ENCODE results near the gene DCLK1. TPM values are rescaled to one million over a fixed set of nuclear protein-coding genes. Genes with fewer than 3 reads are reported as not detected.

The DCLK1 gene
- total and polyA plus RNA-seq, 7 donors: 0.98 to 15.1 (median 3.9) TPM

- Histone ChIP-seq H3K9me3 (no peaks in the 10 kb centered on the region), H3K27ac (no peak overlapping the region), H3K27me3 (ENCODE audit: insufficient read depth in 3 of 3, low read length in 2 of 3) (no peaks in the 10 kb centered on the region), H3K36me3 (ENCODE audit: insufficient read depth in 1 of 2, low read depth in 1 of 2) (no peaks in the 10 kb centered on the region), H3K4me1 (no peaks in the 10 kb centered on the region), H3K4me3 (no peak overlapping the region)
- DNase-seq (no peak), ATAC-seq (peak in 2 of 4 donors; percentile 76 to 89)
- intact Hi-C loops (cut with DNase I): no loop called here
- 21 to 62% (median 37%) methylated on average over 1 of the region's 1 CpG for WGBS, 3 donors
- no peak for TF ChIP-seq CTCF (IDR thresholded peaks at IDR 0.05)
Observed at GRCh38 chr13:35858665-35859064, 272.5 kb downstream of the DCLK1 start.

- Histone ChIP-seq H3K4me1 (no peaks in the 10 kb centered on the region), H3K27ac (no peak overlapping the region), H3K4me3 (no peak overlapping the region), H3K9me3 (no peaks in the 10 kb centered on the region), H3K27me3 (ENCODE audit: insufficient read depth in 3 of 3, low read length in 2 of 3) (no peaks in the 10 kb centered on the region), H3K36me3 (ENCODE audit: insufficient read depth in 1 of 2, low read depth in 1 of 2) (no peaks in the 10 kb centered on the region)
- intact Hi-C loops (cut with DNase I): no loop called here
- TF ChIP-seq CTCF (IDR thresholded peaks at IDR 0.05): no peak
- WGBS, 3 donors: 66 to 71% (median 70%) methylated on average over 4 of the region's 4 CpGs
- DNase-seq (no peak), ATAC-seq (no peak)
Observed at GRCh38 chr13:35857769-35858168, 273.4 kb downstream of the DCLK1 start.

- no peaks in the 10 kb centered on the region for H3K4me1 ChIP-seq
- TF ChIP-seq CTCF (IDR thresholded peaks at IDR 0.05): no peak
- no peak overlapping the region for H3K27ac ChIP-seq
- DNase-seq (no peak), ATAC-seq (no peak)
- no peaks in the 10 kb centered on the region for H3K27me3 ChIP-seq (ENCODE audit: insufficient read depth in 3 of 3, low read length in 2 of 3)
- intact Hi-C loops (cut with DNase I): no loop called here
- H3K9me3 ChIP-seq: no peaks in the 10 kb centered on the region
- whole genome bisulfite sequencing, 3 donors: 47 to 57% (median 50%) methylated on average over 1 of the region's 1 CpG
- H3K36me3 ChIP-seq (ENCODE audit: insufficient read depth in 1 of 2, low read depth in 1 of 2): no peaks in the 10 kb centered on the region
- no peak overlapping the region for H3K4me3 ChIP-seq
Observed at GRCh38 chr13:35856721-35857364, 274.3 kb downstream of the DCLK1 start.

- intact Hi-C loops (cut with DNase I): no loop called here
- Histone ChIP-seq H3K27ac (no peak overlapping the region), H3K4me1 (no peaks in the 10 kb centered on the region), H3K4me3 (no peak overlapping the region), H3K27me3 (ENCODE audit: insufficient read depth in 3 of 3, low read length in 2 of 3) (no peaks in the 10 kb centered on the region), H3K36me3 (ENCODE audit: insufficient read depth in 1 of 2, low read depth in 1 of 2) (no peaks in the 10 kb centered on the region), H3K9me3 (no peaks in the 10 kb centered on the region)
- no peak for ATAC-seq
- 71 to 89% (median 79%) methylated on average over 4 of the region's 4 CpGs for WGBS, 3 donors
- no peak for DNase-seq
- no peak for TF ChIP-seq CTCF (IDR thresholded peaks at IDR 0.05)
Observed at GRCh38 chr13:35856084-35856483, 275.1 kb downstream of the DCLK1 start.

- Histone ChIP-seq H3K4me1 (no peaks in the 10 kb centered on the region), H3K27me3 (ENCODE audit: insufficient read depth in 3 of 3, low read length in 2 of 3) (no peaks in the 10 kb centered on the region), H3K27ac (no peak overlapping the region), H3K4me3 (no peak overlapping the region), H3K36me3 (ENCODE audit: insufficient read depth in 1 of 2, low read depth in 1 of 2) (no peaks in the 10 kb centered on the region), H3K9me3 (no peaks in the 10 kb centered on the region)
- DNase-seq (no peak), ATAC-seq (no peak)
- WGBS, 3 donors: 50 to 58% (median 54%) methylated on average over 12 of the region's 12 CpGs
- no peak for TF ChIP-seq CTCF (IDR thresholded peaks at IDR 0.05)
- intact Hi-C loops (cut with DNase I): no loop called here
Observed at GRCh38 chr13:35855531-35856019, 275.6 kb downstream of the DCLK1 start.
